ENCODE results near the gene CYTH2.

CYTH2 gene

GRCh38 chr19:48496959-48497727 is 28.0 kb downstream of the CYTH2 start:
- H3K4me3 ChIP-seq (ENCODE audit: low read length), result no peak overlapping the region
- no peak for DNase-seq (ENCODE audit: low read depth)
- TF ChIP-seq CTCF (conservative IDR thresholded peaks at IDR 0.05; ENCODE audit: low read depth, low read length), result no peak

- no peak for DNase-seq (ENCODE audit: low read depth)
- H3K4me3 ChIP-seq (ENCODE audit: low read length), result no peak overlapping the region
- TF ChIP-seq CTCF (conservative IDR thresholded peaks at IDR 0.05; ENCODE audit: low read depth, low read length), result no peak
Measured at GRCh38 chr19:48497728-48498594, 28.8 kb downstream of the CYTH2 start.

- H3K4me3 ChIP-seq (ENCODE audit: low read length), result no peak overlapping the region
- DNase-seq (ENCODE audit: low read depth), result no peak
- no peak for TF ChIP-seq CTCF (conservative IDR thresholded peaks at IDR 0.05; ENCODE audit: low read depth, low read length)
Measured at GRCh38 chr19:48498595-48499311, 29.6 kb downstream of the CYTH2 start.

GRCh38 chr19:48499316-48500090 is 30.3 kb downstream of the CYTH2 start:
- DNase-seq (ENCODE audit: low read depth), result no peak
- no peak for TF ChIP-seq CTCF (conservative IDR thresholded peaks at IDR 0.05; ENCODE audit: low read depth, low read length)
- no peak overlapping the region for H3K4me3 ChIP-seq (ENCODE audit: low read length)

- no peak for DNase-seq (ENCODE audit: low read depth)
- no peak for TF ChIP-seq CTCF (conservative IDR thresholded peaks at IDR 0.05; ENCODE audit: low read depth, low read length)
- H3K4me3 ChIP-seq (ENCODE audit: low read length), result peak overlapping the region; percentile 30
Measured at GRCh38 chr19:48500830-48501493, 31.8 kb downstream of the CYTH2 start.
